ENCODE data around the gene SCG3.
A peak's percentile ranks its signal among the peaks of the same experiment; 100 is the strongest.

SCG3 gene

DNA sequence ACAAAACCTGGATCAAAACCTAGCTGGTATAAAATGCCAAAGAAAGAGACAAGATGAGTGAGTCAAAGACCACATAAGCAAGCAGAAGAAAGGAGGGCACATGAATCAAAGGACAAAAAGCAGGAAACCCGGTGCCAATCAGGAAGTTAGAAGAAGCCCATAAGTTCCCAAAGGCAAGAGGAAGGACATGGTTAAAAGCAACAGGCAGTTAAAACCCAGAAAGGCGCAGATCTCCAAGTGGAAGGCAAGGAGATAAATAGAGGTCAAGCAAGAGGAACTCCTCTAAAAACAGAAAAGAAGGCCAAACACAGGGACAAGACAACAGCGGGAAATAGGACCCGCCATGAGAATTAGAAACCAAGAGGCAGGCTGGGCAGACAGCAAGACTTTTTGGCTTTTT lies 74.5 kb downstream of the SCG3 start:
- no peak for DNase-seq (ENCODE audit: low read depth, low spot score)
- no peak overlapping the region for H3K4me3 ChIP-seq (ENCODE audit: low read depth, low read length)
- CTCF ChIA-PET, result interaction anchor here (1.1 to 15.1 kb wide), 4 partner anchors 18 to 106 kb away, joined by 3 to 150 read pairs (median 9); partner anchors contain the start of gene LYSMD2
- POLR2A ChIA-PET, result no interaction called here
- TF ChIP-seq, protein P1, sequence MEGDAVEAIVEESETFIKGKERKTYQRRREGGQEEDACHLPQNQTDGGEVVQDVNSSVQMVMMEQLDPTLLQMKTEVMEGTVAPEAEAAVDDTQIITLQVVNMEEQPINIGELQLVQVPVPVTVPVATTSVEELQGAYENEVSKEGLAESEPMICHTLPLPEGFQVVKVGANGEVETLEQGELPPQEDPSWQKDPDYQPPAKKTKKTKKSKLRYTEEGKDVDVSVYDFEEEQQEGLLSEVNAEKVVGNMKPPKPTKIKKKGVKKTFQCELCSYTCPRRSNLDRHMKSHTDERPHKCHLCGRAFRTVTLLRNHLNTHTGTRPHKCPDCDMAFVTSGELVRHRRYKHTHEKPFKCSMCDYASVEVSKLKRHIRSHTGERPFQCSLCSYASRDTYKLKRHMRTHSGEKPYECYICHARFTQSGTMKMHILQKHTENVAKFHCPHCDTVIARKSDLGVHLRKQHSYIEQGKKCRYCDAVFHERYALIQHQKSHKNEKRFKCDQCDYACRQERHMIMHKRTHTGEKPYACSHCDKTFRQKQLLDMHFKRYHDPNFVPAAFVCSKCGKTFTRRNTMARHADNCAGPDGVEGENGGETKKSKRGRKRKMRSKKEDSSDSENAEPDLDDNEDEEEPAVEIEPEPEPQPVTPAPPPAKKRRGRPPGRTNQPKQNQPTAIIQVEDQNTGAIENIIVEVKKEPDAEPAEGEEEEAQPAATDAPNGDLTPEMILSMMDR (IDR thresholded peaks at IDR 0.05; ENCODE audit: insufficient read depth, low read length, missing control alignments), result no peak

DNA sequence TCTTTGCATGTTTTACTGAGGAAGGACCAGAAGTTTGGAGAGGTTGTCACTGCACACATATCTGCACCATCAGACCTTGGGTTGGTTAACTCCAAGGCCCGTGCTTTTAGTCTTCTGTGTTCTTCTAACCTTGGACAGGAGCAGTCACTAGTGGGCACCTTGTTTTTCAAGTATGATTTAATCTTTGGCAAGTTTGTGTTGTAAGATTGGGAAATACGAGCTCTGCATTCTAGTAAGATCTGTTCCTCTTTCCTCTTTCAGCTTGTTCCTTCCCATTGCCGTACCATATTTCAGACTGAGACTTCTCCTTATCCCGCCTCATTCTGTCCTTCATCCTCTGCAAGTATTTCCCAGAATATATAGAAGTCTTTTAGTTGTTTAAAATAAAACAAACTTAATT lies 75.2 kb downstream of the SCG3 start:
- ChIA-PET POLR2A (no interaction called here), CTCF (interaction anchor here (1.7 to 15.1 kb wide), 3 partner anchors 19 to 106 kb away, joined by 4 to 150 read pairs (median 14); no protein-coding TSS in a partner anchor)
- no peak for DNase-seq (ENCODE audit: low read depth, low spot score)
- H3K4me3 ChIP-seq (ENCODE audit: low read depth, low read length), result no peak overlapping the region
- TF ChIP-seq, protein P1 (IDR thresholded peaks at IDR 0.05; ENCODE audit: insufficient read depth, low read length, missing control alignments), result no peak

DNA sequence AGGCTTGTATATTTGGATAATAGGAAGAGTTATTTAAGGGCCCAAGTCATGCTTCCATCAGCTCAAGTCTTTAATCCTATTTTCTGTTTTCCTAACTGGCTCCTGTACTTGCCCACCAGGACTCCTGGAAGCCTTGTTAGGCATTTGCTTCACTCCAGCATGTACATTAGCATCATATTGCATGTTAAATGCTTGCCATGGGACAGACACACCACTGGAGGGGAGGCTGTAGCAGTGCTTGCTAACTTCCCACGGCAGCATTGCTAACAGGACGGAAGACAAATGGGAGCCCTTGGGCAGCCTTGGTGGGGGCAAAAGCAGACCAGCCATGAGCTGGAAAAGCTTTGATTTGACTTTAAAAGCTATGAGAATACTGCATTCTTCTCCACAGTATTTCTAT lies 76.1 kb downstream of the SCG3 start:
- ChIA-PET CTCF (interaction anchor here (1.3 to 15.1 kb wide), 5 partner anchors 10 to 107 kb away, joined by 3 to 150 read pairs (median 5); no protein-coding TSS in a partner anchor), POLR2A (no interaction called here)
- DNase-seq (ENCODE audit: low read depth, low spot score), result no peak
- TF ChIP-seq, protein P1 (IDR thresholded peaks at IDR 0.05; ENCODE audit: insufficient read depth, low read length, missing control alignments), result no peak
- H3K4me3 ChIP-seq (ENCODE audit: low read depth, low read length), result no peak overlapping the region

DNA sequence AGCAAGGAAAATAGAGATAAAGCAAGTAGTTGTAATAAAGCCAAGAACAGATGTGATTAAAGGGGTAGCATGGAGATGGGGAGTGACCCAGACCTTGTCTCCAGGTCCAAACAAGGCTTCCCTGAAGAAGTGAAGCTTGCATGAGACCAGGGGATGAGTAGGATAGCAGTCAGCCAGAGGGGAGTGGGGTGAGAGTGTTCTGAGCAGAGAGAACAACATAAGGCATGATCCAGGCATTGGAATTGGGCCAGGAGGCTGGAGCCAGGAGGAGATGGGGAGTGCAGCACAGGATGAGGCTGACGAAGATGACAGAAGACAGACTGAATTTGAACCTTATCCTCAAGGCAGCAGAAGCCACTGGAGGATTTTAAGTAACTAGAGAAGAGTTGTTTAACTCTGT lies 77.3 kb downstream of the SCG3 start:
- H3K4me3 ChIP-seq (ENCODE audit: low read depth, low read length), result no peak overlapping the region
- peak; percentile 12 for DNase-seq (ENCODE audit: low read depth, low spot score)
- ChIA-PET POLR2A (no interaction called here), CTCF (interaction anchor here (1.9 to 15.1 kb wide), 4 partner anchors 9 to 108 kb away, joined by 5 to 150 read pairs (median 10); no protein-coding TSS in a partner anchor)
- TF ChIP-seq, protein P1 (IDR thresholded peaks at IDR 0.05; ENCODE audit: insufficient read depth, low read length, missing control alignments), result no peak

DNA sequence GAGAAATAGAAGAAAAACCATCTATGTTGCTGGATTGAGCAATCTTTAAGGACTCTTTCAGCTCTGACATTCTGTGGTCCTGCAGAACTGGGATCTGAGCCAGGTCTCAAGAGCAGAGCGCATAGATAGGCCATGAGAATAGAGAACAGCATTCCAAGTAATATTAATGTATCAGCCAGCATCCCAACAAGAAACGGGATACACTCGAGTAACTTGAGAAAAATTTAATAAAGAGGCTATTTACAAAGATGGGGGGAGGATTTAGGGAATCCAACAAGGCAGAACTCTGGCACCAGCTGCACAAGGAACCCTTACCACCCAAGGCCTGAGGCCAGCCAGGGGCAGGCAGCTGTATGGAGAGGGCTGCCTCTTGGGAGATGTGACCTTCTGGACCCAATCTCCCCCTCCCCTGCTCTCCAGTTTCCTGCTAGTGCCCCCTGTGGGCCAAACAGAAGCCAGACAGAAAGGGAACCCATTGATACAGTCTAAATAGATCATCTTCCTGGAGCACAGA lies 78.3 kb downstream of the SCG3 start:
- POLR2A ChIA-PET, result no interaction called here
- CTCF ChIA-PET, result interaction anchor here (1.2 to 15.1 kb wide), 2 partner anchors 11 to 16 kb away, joined by 6 to 150 read pairs; no protein-coding TSS in a partner anchor

DNA sequence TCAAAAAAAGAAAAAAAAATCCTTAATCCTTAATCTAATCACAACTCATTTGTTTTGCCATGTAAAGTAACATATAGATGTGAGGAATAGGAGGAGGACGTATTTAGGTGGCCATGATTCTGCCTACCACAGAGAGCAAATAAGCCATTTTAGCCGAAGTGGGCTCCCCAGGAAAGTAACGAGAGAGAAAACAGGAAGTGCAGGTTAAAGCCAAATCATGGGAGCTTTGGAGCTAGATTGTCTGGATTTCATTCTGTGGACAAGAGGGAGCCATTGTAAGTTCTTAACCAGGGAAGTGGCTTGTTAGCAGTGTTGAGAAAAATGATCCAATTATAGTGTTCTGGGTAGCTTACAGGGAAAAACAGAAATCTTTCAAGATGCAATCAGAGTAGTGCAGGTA lies 79.5 kb downstream of the SCG3 start:
- ChIA-PET POLR2A (no interaction called here), CTCF (interaction anchor here (0.9 to 15.1 kb wide), 4 partner anchors 9 to 111 kb away, joined by 3 to 150 read pairs (median 6); no protein-coding TSS in a partner anchor)
- H3K4me3 ChIP-seq (ENCODE audit: low read depth, low read length), result no peak overlapping the region
- TF ChIP-seq, protein P1 (IDR thresholded peaks at IDR 0.05; ENCODE audit: insufficient read depth, low read length, missing control alignments), result no peak
- DNase-seq (ENCODE audit: low read depth, low spot score), result no peak

More for the DNA sequence above, 78.3 kb downstream of the SCG3 start:
- peak; percentile 88 for DNase-seq (ENCODE audit: low read depth, low spot score)
- TF ChIP-seq, protein P1 (IDR thresholded peaks at IDR 0.05; ENCODE audit: insufficient read depth, low read length, missing control alignments), result peak; percentile 19
- no peak overlapping the region for H3K4me3 ChIP-seq (ENCODE audit: low read depth, low read length)
